NCI-H2196 treated with DMSO at 0.1 percent for 48 hours (cell line): ENCODE measurements around the gene EPB41L5.
"Not testable (repeated sequence)": the region's sequence is repeated elsewhere in the genome, so short reads cannot be mapped to it uniquely, and the experiment has no call there.

Source experiments
- DNase-seq: peaks from one replicate; lab custom pipeline; 2025; ENCODE audit not compliant: unreplicated experiment; lab: John Stamatoyannopoulos, UW

Gene EPB41L5

GRCh38 chr2:120029672-120030640 is 17.1 kb downstream of the EPB41L5 start:
- DNase-seq: no peak

- DNase-seq: no peak
Measured at GRCh38 chr2:120032297-120032696, 19.4 kb downstream of the EPB41L5 start.

GRCh38 chr2:120034027-120034426 is 21.1 kb downstream of the EPB41L5 start:
- DNase-seq: no peak

GRCh38 chr2:120034621-120035020 is 21.7 kb downstream of the EPB41L5 start:
- DNase-seq: no peak

- DNase-seq: no peak
Measured at GRCh38 chr2:120036145-120036544, 23.3 kb downstream of the EPB41L5 start.

GRCh38 chr2:120037995-120038541 is 25.2 kb downstream of the EPB41L5 start:
- DNase-seq: no peak

- no peak for DNase-seq
Measured at GRCh38 chr2:120042359-120042758, 29.5 kb downstream of the EPB41L5 start.

GRCh38 chr2:120044336-120044735 is 31.5 kb downstream of the EPB41L5 start:
- no peak for DNase-seq

GRCh38 chr2:120045775-120046174 is 32.9 kb downstream of the EPB41L5 start:
- DNase-seq: not testable (repeated sequence)

- not testable (repeated sequence) for DNase-seq
Measured at GRCh38 chr2:120046252-120046651, 33.4 kb downstream of the EPB41L5 start.

- DNase-seq: no peak
Measured at GRCh38 chr2:120052597-120052996, 39.7 kb downstream of the EPB41L5 start.

GRCh38 chr2:120053891-120054290 is 41.0 kb downstream of the EPB41L5 start:
- no peak for DNase-seq

- DNase-seq: no peak
Measured at GRCh38 chr2:120059483-120059882, 46.6 kb downstream of the EPB41L5 start.

GRCh38 chr2:120060088-120060623 is 47.3 kb downstream of the EPB41L5 start:
- DNase-seq: no peak

GRCh38 chr2:120064664-120065063 is 51.8 kb downstream of the EPB41L5 start:
- no peak for DNase-seq

GRCh38 chr2:120066800-120067547 is 54.1 kb downstream of the EPB41L5 start:
- peak; percentile 92 for DNase-seq

- DNase-seq: not testable (repeated sequence)
Measured at GRCh38 chr2:120068040-120068658, 55.3 kb downstream of the EPB41L5 start.

- DNase-seq: no peak
Measured at GRCh38 chr2:120075545-120075944, 62.7 kb downstream of the EPB41L5 start.

- no peak for DNase-seq
Measured at GRCh38 chr2:120077896-120078295, 65.0 kb downstream of the EPB41L5 start.

- DNase-seq: no peak
Measured at GRCh38 chr2:120079647-120080046, 66.8 kb downstream of the EPB41L5 start.

GRCh38 chr2:120091436-120091835 is 78.6 kb downstream of the EPB41L5 start:
- peak; percentile 31 for DNase-seq
